Right lobe of liver (tissue), 6 donors: Measurements from ENCODE around the gene EHD2. TPM values are rescaled to one million over a fixed set of nuclear protein-coding genes. Genes with fewer than 3 reads are reported as not detected.

Source experiments
- ATAC-seq, 4 donors: fragments of 200-7000 bp; cut with Tn5 transposase; one replicate each; pipeline ENCODE4 v1.9.1; 2020; ENCODE audit warnings: mild to moderate bottlenecking in 4 of 4, moderate library complexity in 4 of 4
- DNase-seq, 3 donors: peaks; one replicate each; pipeline ENCODE4 v3.0.0-alpha.2; 2020
- H3K27ac ChIP-seq, 3 donors: fragments of 200-600 bp; one replicate each; pipeline ENCODE4 v1.8.0; 2022
- H3K27me3 ChIP-seq, 2 donors: fragments of 200-600 bp; one replicate each; pipeline ENCODE4 v1.8.0; 2022
- H3K36me3 ChIP-seq, 4 donors: fragments of 200-600 bp; sonication (generic) in 1 of 4; one replicate each; pipeline versions ENCODE4 v1.5.1 to v1.8.0; 2017 to 2022; ENCODE audit warnings: control low read depth in 1 of 4
- H3K4me1 ChIP-seq, 4 donors: fragments of 200-600 bp; sonication (generic) in 1 of 4; one replicate each; pipeline versions ENCODE4 v1.5.1 to v1.8.0; 2017 to 2022; ENCODE audit warnings: control low read depth in 1 of 4
- H3K4me3 ChIP-seq, 3 donors: fragments of 200-600 bp; one replicate each; pipeline ENCODE4 v1.8.0; 2022
- H3K9me3 ChIP-seq, 4 donors: fragments of 200-600 bp; sonication (generic) in 1 of 4; one replicate each; pipeline versions ENCODE4 v1.5.1 to v1.8.0; 2017 to 2022; ENCODE audit warnings: control low read depth in 1 of 4
- CTCF ChIP-seq, 4 donors: fragments of 200-600 bp in 3 of 4; fragments of 450-650 bp in 1 of 4; IDR thresholded peaks; one replicate each; pipeline versions ENCODE4 v1.5.1 to v1.8.0; 2016 to 2022; ENCODE audit warnings: antibody characterized with exemption in 4 of 4, mild to moderate bottlenecking in 2 of 4
- POLR2A ChIP-seq: fragments of 450-650 bp; IDR thresholded peaks from one replicate; pipeline ENCODE4 v1.6.1; 2017; ENCODE audit warnings: antibody characterized with exemption, mild to moderate bottlenecking
- WGBS: methylation state at CpG from one replicate; pipeline ENCODE4 v1.1.6; 2018; ENCODE audit warnings: low coverage, low lambda C conversion rate; ENCODE audit not compliant: insufficient coverage; ENCODE audit errors: missing lambda C conversion rate; 5-methylcytosine and 5-hydroxymethylcytosine counted together
- intact Hi-C, 2 donors: fragments of 100-400 bp; cut with DNase I; formaldehyde crosslinking; loops; one replicate each; pipeline versions ENCODE4 v1.11.2 to v1.14.1; 2022
- total RNA-seq, 6 experiments: library from RNA; depleted of rRNA in 2 of 6; stranded (reverse); fragments of >200 nt in 2 of 6; fragmentation: NEBNext Ultra II Directional in 3 of 6; extraction: Animal tissue kit (Norgen Biotek cat#: 25700) in 3 of 6; gene quantifications; one replicate each; pipeline versions ENCODE4 v1.1.0 to v1.2.4, GENCODE V29; 2016 to 2023
- donor health status: DM: no; HTN: yes; CAD: no.
- donor health status: DM: no; HTN: no; CAD: no.
- donor health status: DM: no; HTN: no; CAD: no.
- donor health status: DM: no; HTN: yes; CAD: no.
- donor health status: DM: no; HTN: yes; CAD: no.

The EHD2 gene
- total RNA-seq, 6 experiments from 2014 or later, result 3.6 to 20.2 (median 12.8) TPM

GRCh38 chr19:47700934-47701716, 12.1 kb upstream of the EHD2 start:
- Histone ChIP-seq H3K36me3 (peaks cover 0 to 41% (median 4%) of the 10 kb centered on the region in 4 donors), H3K27ac (no peak overlapping the region), H3K9me3 (no peaks in the 10 kb centered on the region), H3K4me3 (no peak overlapping the region), H3K4me1 (peaks cover 0 to 5% (median 0%) of the 10 kb centered on the region in 4 donors), H3K27me3 (no peaks in the 10 kb centered on the region)
- ATAC-seq (no peak), DNase-seq (no peak)
- intact Hi-C loops, result no loop called here
- WGBS, result 90% methylated on average over 16 of the region's 43 CpGs
- TF ChIP-seq CTCF (IDR thresholded peaks at IDR 0.05) (no peak), POLR2A (no peak)

- intact Hi-C loops, result no loop called here
- peaks cover 0 to 5% (median 0%) of the 10 kb centered on the region in 4 donors for H3K4me1 ChIP-seq
- peaks cover 0 to 41% (median 4%) of the 10 kb centered on the region in 4 donors for H3K36me3 ChIP-seq
- no peak overlapping the region for H3K27ac ChIP-seq
- whole genome bisulfite sequencing, result 83% methylated on average over 19 of the region's 91 CpGs
- TF ChIP-seq CTCF (IDR thresholded peaks at IDR 0.05) (no peak), POLR2A (no peak)
- no peaks in the 10 kb centered on the region for H3K9me3 ChIP-seq
- no peak overlapping the region for H3K4me3 ChIP-seq
- ATAC-seq (no peak), DNase-seq (peak in 1 of 3 donors; percentile 28)
- no peaks in the 10 kb centered on the region for H3K27me3 ChIP-seq
These were observed 11.3 kb upstream of the EHD2 start for GRCh38 chr19:47701717-47702552.

GRCh38 chr19:47702671-47703070, 10.6 kb upstream of the EHD2 start:
- 43% methylated on average over 3 of the region's 18 CpGs for WGBS
- no peaks in the 10 kb centered on the region for H3K9me3 ChIP-seq
- H3K27me3 ChIP-seq, result no peaks in the 10 kb centered on the region
- intact Hi-C loops, result no loop called here
- H3K4me1 ChIP-seq, result peaks cover 0 to 4% (median 0%) of the 10 kb centered on the region in 4 donors
- ATAC-seq, result no peak
- H3K36me3 ChIP-seq, result peaks cover 0 to 41% (median 4%) of the 10 kb centered on the region in 4 donors
- no peak for DNase-seq
- H3K4me3 ChIP-seq, result no peak overlapping the region
- no peak for TF ChIP-seq CTCF (IDR thresholded peaks at IDR 0.05)
- TF ChIP-seq POLR2A, result no peak
- no peak overlapping the region for H3K27ac ChIP-seq

GRCh38 chr19:47703301-47703700, 9.9 kb upstream of the EHD2 start:
- no peak overlapping the region for H3K27ac ChIP-seq
- ATAC-seq (no peak), DNase-seq (no peak)
- no peaks in the 10 kb centered on the region for H3K9me3 ChIP-seq
- WGBS, result 95% methylated on average over 5 of the region's 5 CpGs
- no peaks in the 10 kb centered on the region for H3K27me3 ChIP-seq
- no peak overlapping the region for H3K4me3 ChIP-seq
- peaks cover 0 to 39% (median 4%) of the 10 kb centered on the region in 4 donors for H3K36me3 ChIP-seq
- intact Hi-C loops, result no loop called here
- no peak for TF ChIP-seq CTCF (IDR thresholded peaks at IDR 0.05)
- no peak for TF ChIP-seq POLR2A
- no peaks in the 10 kb centered on the region for H3K4me1 ChIP-seq
